Tibial nerve (tissue), 4 donors: ENCODE results near the gene SOWAHA. TPM values are rescaled to one million over a fixed set of nuclear protein-coding genes. Genes with fewer than 3 reads are reported as not detected.

Source experiments
- DNase-seq, 2 donors: peaks; one replicate each; pipeline ENCODE4 v3.0.0-alpha.2; 2019; ENCODE audit warnings: low spot score in 2 of 2
- H3K27ac ChIP-seq, 4 donors: fragments of 200-600 bp; sonication (generic) in 3 of 4; one replicate each; pipeline ENCODE4 v1.5.1; 2017 to 2019; ENCODE audit warnings: mild to moderate bottlenecking in 1 of 4
- H3K27me3 ChIP-seq, 2 donors: fragments of 200-600 bp; sonication (generic) in 1 of 2; one replicate each; pipeline versions ENCODE4 v1.5.1 to v1.6.0; 2017 to 2019
- H3K36me3 ChIP-seq, 3 donors: fragments of 200-600 bp; sonication (generic); one replicate each; pipeline ENCODE4 v1.5.1; 2018 to 2019
- H3K4me1 ChIP-seq, 4 donors: fragments of 200-600 bp; sonication (generic) in 3 of 4; one replicate each; pipeline ENCODE4 v1.5.1; 2017 to 2019
- H3K4me3 ChIP-seq, 4 donors: fragments of 200-600 bp; sonication (generic) in 3 of 4; one replicate each; pipeline ENCODE4 v1.5.1; 2017 to 2019; ENCODE audit warnings: mild to moderate bottlenecking in 1 of 4, moderate library complexity in 1 of 4
- H3K9me3 ChIP-seq, 4 donors: fragments of 200-600 bp; sonication (generic) in 3 of 4; one replicate each; pipeline ENCODE4 v1.5.1; 2017 to 2019
- CTCF ChIP-seq, 5 experiments: fragments of 200-600 bp in 3 of 5; fragments of 450-650 bp in 2 of 5; sonication (generic) in 3 of 5; IDR thresholded peaks; one replicate each; pipeline ENCODE4 v1.5.1; 2016 to 2019; ENCODE audit warnings: antibody characterized with exemption in 5 of 5, mild to moderate bottlenecking in 3 of 5, moderate library complexity in 2 of 5
- EP300 ChIP-seq, 2 donors: sonication (generic); formaldehyde crosslinking; IDR thresholded peaks; one replicate each; pipeline ENCODE4 v1.6.1; 2017; ENCODE audit warnings: antibody characterized with exemption in 2 of 2, mild to moderate bottlenecking in 1 of 2
- POLR2A ChIP-seq, 2 donors: fragments of 450-650 bp; IDR thresholded peaks; one replicate each; pipeline ENCODE4 v1.6.1; 2017; ENCODE audit warnings: antibody characterized with exemption in 2 of 2, mild to moderate bottlenecking in 2 of 2, moderate library complexity in 2 of 2
- WGBS, 2 donors: methylation state at CpG; one replicate each; pipeline ENCODE4 v1.1.5; 2018; 5-methylcytosine and 5-hydroxymethylcytosine counted together
- total RNA-seq, 4 donors: library from RNA; depleted of rRNA; stranded (reverse); fragments of >200 nt; gene quantifications; one replicate each; pipeline ENCODE4 v1.1.0, GENCODE V29; 2016

Gene SOWAHA
- total RNA-seq, 4 donors from 2014 or later: 0.44 to 2.9 (median 0.99) TPM

- no peak overlapping the region for H3K4me3 ChIP-seq
- TF ChIP-seq POLR2A (IDR thresholded peaks at IDR 0.05) (no peak), EP300 (IDR thresholded peaks at IDR 0.05) (no peak)
- WGBS, 2 donors: 53 to 54% methylated on average over 12 of the region's 12 CpGs
- H3K36me3 ChIP-seq: no peaks in the 10 kb centered on the region
- H3K4me1 ChIP-seq: no peaks in the 10 kb centered on the region
- H3K27me3 ChIP-seq: peaks cover 2 to 51% of the 10 kb centered on the region in 2 donors
- H3K9me3 ChIP-seq: no peaks in the 10 kb centered on the region
- DNase-seq: no peak
- peak overlapping the region in 2 of 4 donors; percentile 24 to 40 for H3K27ac ChIP-seq
Measured at GRCh38 chr5:132807163-132807838, 5.8 kb upstream of the SOWAHA start.

GRCh38 chr5:132808448-132808847 is 4.7 kb upstream of the SOWAHA start:
- peaks cover 0 to 10% (median 3%) of the 10 kb centered on the region in 4 donors for H3K4me1 ChIP-seq
- no peak overlapping the region for H3K4me3 ChIP-seq
- TF ChIP-seq EP300 (IDR thresholded peaks at IDR 0.05) (no peak), CTCF (IDR thresholded peaks at IDR 0.05) (no peak), POLR2A (IDR thresholded peaks at IDR 0.05) (no peak)
- DNase-seq: no peak
- peaks cover 5 to 53% of the 10 kb centered on the region in 2 donors for H3K27me3 ChIP-seq
- no peaks in the 10 kb centered on the region for H3K36me3 ChIP-seq
- H3K9me3 ChIP-seq: no peaks in the 10 kb centered on the region
- H3K27ac ChIP-seq: no peak overlapping the region
- 60 to 73% methylated on average over 2 of the region's 2 CpGs for WGBS, 2 donors

- H3K9me3 ChIP-seq: no peaks in the 10 kb centered on the region
- peaks cover 0 to 14% (median 3%) of the 10 kb centered on the region in 4 donors for H3K4me1 ChIP-seq
- H3K27me3 ChIP-seq: peaks cover 5 to 57% of the 10 kb centered on the region in 2 donors
- no peak overlapping the region for H3K27ac ChIP-seq
- TF ChIP-seq POLR2A (IDR thresholded peaks at IDR 0.05) (no peak), CTCF (IDR thresholded peaks at IDR 0.05) (no peak), EP300 (IDR thresholded peaks at IDR 0.05) (no peak)
- no peak for DNase-seq
- WGBS, 2 donors: 45 to 48% methylated on average over 3 of the region's 3 CpGs
- no peak overlapping the region for H3K4me3 ChIP-seq
- no peaks in the 10 kb centered on the region for H3K36me3 ChIP-seq
Measured at GRCh38 chr5:132808866-132809265, 4.2 kb upstream of the SOWAHA start.

DNA sequence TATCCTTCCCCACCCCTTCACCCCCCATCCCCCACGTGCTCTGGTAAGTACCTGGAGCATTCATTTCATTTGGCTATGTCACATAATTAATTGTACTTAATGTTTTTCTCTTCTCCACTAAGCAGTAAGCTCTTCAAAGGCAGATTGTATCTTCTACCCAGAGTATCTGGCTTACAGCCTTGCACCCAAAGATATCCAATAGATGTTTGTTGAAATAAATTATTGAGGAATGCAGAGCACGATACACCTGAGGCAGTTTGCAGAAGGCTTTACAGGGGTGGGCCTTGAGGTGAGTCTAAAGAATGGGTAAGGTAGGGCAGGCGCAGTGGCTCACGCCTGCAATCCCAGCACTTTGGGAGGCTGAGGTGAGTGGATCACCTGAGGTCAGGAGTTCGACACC is 2.5 kb upstream of the SOWAHA start:
- no peaks in the 10 kb centered on the region for H3K36me3 ChIP-seq
- peaks cover 5 to 71% of the 10 kb centered on the region in 2 donors for H3K27me3 ChIP-seq

DNA sequence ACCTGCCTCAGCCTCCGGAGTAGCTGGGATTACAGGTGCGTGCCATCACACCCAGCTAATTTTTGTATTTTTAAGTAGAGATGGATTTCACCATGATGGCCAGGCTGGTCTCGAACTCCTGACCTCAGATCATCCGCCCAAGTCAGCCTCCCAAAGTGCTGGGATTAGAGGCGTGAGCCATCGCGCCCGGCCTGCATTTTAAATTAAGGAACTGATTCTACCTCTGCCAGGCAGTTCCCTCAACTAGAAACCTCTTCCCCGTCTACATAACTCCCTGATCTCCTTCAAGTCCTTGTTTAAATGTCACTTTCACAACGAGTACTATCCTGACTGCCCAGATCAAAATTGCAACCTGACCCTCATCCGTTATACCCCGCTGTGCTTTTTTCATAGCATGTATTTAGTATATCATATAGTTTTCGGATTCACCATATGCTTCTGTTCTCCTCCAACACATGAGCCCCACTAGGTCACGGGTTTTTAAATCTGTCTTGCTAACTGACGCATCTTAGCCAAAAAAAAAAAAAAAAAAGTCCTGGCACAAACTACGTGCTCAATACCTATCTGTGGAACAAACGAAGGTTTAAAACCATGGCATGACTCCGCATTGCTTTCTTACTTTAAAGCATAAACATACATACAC is 858 bp upstream of the SOWAHA start:
- DNase-seq: no peak
- Histone ChIP-seq H3K9me3 (no peaks in the 10 kb centered on the region), H3K36me3 (no peaks in the 10 kb centered on the region), H3K4me1 (peaks cover 0 to 19% (median 3%) of the 10 kb centered on the region in 4 donors), H3K4me3 (no peak overlapping the region), H3K27ac (no peak overlapping the region), H3K27me3 (peaks cover 5 to 64% of the 10 kb centered on the region in 2 donors)
- 44 to 51% methylated on average over 18 of the region's 18 CpGs for whole genome bisulfite sequencing, 2 donors
- TF ChIP-seq CTCF (IDR thresholded peaks at IDR 0.05): no peak
- no peak for TF ChIP-seq EP300 (IDR thresholded peaks at IDR 0.05)
- no peak for TF ChIP-seq POLR2A (IDR thresholded peaks at IDR 0.05)

More for the DNA sequence above, 2.5 kb upstream of the SOWAHA start:
- no peak for DNase-seq
- Histone ChIP-seq H3K27ac (no peak overlapping the region), H3K4me3 (no peak overlapping the region), H3K9me3 (no peaks in the 10 kb centered on the region), H3K4me1 (peaks cover 0 to 19% (median 3%) of the 10 kb centered on the region in 4 donors)
- no peak for TF ChIP-seq CTCF (IDR thresholded peaks at IDR 0.05)
- no peak for TF ChIP-seq EP300 (IDR thresholded peaks at IDR 0.05)
- TF ChIP-seq POLR2A (IDR thresholded peaks at IDR 0.05): no peak
- 88 to 89% methylated on average over 5 of the region's 5 CpGs for WGBS, 2 donors
